Measurements from ENCODE around the gene PPP2R2C.

- TF ChIP-seq CTCF (IDR thresholded peaks at IDR 0.05 in 2 of 3, conservative IDR thresholded peaks at IDR 0.05 in 1 of 3; ENCODE audit: control insufficient read depth in 2 of 3, extremely low read depth in 1 of 3, insufficient read depth in 1 of 3, low read depth in 3 of 3, low read length in 3 of 3) (no peak), EZH2 (IDR thresholded peaks at IDR 0.05; ENCODE audit: borderline replicate concordance, control insufficient read depth, low read depth, low read length) (no peak), USF1 (IDR thresholded peaks at IDR 0.05; ENCODE audit: borderline replicate concordance, extremely low read length, insufficient read depth, low read depth, low read length) (no peak), POLR2A (IDR thresholded peaks at IDR 0.05; ENCODE audit: low read depth, low read length) (no peak), RCOR1 (conservative IDR thresholded peaks at IDR 0.05; ENCODE audit: low read depth, low read length) (no peak), HDAC2 (IDR thresholded peaks at IDR 0.05) (no peak), ZSCAN29 (IDR thresholded peaks at IDR 0.05) (no peak)
Measured at GRCh38 chr4:6307230-6307629, 165.2 kb downstream of the PPP2R2C start.

Data from GM12878 (cell line).